22Rv1 (cell line): ENCODE results near the gene TEKT2.

Experiments
- ZFX ChIP-seq: fragments of 450-650 bp; IDR thresholded peaks from 2 replicates; pipeline ENCODE4 v1.6.1; 2017; ENCODE audit warnings: antibody characterized with exemption, borderline replicate concordance
- TF ChIP-seq, protein P1 (sequence below): fragments of 450-650 bp; IDR thresholded peaks from 2 replicates; pipeline ENCODE4 v1.5.1; 2017; ENCODE audit warnings: mild to moderate bottlenecking

DNA sequence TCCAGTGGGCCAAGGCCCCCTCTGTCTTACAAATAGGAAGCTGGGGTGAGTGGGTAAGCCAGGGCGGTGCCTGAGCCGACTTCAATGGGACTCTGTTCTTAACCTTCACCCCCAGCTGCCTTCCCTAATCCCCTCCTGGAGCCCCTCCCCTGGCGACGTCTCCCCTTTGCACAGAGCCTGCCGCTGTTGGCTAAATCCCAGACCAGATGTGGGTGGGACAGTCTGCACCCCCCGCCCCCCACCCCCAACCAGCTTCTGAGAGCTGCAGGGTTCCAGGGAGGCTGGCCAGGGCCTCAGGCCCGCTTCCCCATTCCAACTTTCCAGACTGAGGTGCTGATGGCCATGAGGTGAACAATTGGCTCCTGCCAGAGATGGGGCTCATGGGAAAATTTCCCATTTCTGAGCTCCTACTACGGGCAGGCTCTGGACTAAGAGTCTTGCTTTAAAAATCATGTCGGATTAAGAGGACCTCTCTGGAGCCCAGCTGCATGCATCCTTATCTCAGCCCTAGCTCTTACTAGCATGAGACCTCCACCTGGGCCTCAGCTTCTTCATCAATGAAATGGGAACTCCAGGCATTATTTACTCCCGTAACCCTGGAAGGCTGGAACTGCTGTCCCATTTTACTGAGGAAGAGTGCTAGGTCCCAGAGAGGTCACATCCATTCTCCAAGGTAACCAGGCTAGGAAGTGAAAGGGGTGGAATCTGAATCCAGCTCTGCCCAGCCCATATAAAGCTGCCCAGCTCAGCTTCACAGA is 34.7 kb downstream of the TEKT2 start:
- TF ChIP-seq, protein P1, sequence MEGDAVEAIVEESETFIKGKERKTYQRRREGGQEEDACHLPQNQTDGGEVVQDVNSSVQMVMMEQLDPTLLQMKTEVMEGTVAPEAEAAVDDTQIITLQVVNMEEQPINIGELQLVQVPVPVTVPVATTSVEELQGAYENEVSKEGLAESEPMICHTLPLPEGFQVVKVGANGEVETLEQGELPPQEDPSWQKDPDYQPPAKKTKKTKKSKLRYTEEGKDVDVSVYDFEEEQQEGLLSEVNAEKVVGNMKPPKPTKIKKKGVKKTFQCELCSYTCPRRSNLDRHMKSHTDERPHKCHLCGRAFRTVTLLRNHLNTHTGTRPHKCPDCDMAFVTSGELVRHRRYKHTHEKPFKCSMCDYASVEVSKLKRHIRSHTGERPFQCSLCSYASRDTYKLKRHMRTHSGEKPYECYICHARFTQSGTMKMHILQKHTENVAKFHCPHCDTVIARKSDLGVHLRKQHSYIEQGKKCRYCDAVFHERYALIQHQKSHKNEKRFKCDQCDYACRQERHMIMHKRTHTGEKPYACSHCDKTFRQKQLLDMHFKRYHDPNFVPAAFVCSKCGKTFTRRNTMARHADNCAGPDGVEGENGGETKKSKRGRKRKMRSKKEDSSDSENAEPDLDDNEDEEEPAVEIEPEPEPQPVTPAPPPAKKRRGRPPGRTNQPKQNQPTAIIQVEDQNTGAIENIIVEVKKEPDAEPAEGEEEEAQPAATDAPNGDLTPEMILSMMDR = no peak
- TF ChIP-seq ZFX = no peak
